GM23338 (cell line): ENCODE results near the gene FREY1. TPM values are rescaled to one million over a fixed set of nuclear protein-coding genes. Genes with fewer than 3 reads are reported as not detected.

Experiments
- ATAC-seq: fragments of 200-7000 bp; cut with Tn5 transposase; 3 replicates; pipeline ENCODE4 v1.9.1; 2020
- DNase-seq: peaks from one replicate; pipeline ENCODE4 v3.0.0-alpha.2; 2015; ENCODE audit warnings: low spot score
- H2AFZ ChIP-seq: fragments of 200-600 bp; sonication (generic); 2 replicates; pipeline ENCODE4 v1.8.0; 2016; ENCODE audit warnings: antibody characterized with exemption, mild to moderate bottlenecking, moderate library complexity
- H3F3A ChIP-seq: fragments of 200-600 bp; sonication (generic); replicated peaks from 2 replicates; pipeline ENCODE4 v1.8.0; 2017; ENCODE audit warnings: antibody characterized with exemption, mixed run types, low read depth
- H3K27ac ChIP-seq: fragments of 200-600 bp; sonication (generic); 2 replicates; pipeline ENCODE4 v1.6.1; 2016; ENCODE audit warnings: low read depth
- H3K27me3 ChIP-seq: fragments of 200-600 bp; sonication (generic); 2 replicates; pipeline ENCODE4 v1.8.0; 2016; ENCODE audit warnings: mild to moderate bottlenecking, mixed run types, moderate library complexity; ENCODE audit not compliant: insufficient read depth
- H3K36me3 ChIP-seq: fragments of 200-600 bp; sonication (generic); 2 replicates; pipeline ENCODE4 v1.8.0; 2016; ENCODE audit warnings: mild to moderate bottlenecking; ENCODE audit not compliant: insufficient read depth
- H3K4me1 ChIP-seq: fragments of 200-600 bp; sonication (generic); 2 replicates; pipeline ENCODE4 v1.8.0; 2016; ENCODE audit warnings: mild to moderate bottlenecking, moderate library complexity; ENCODE audit not compliant: insufficient read depth
- H3K4me2 ChIP-seq: fragments of 200-600 bp; sonication (generic); 2 replicates; pipeline ENCODE4 v1.7.1; 2017; ENCODE audit warnings: mixed run types
- H3K4me3 ChIP-seq: fragments of 200-600 bp; sonication (generic); 2 replicates; pipeline ENCODE4 v1.6.1; 2016; ENCODE audit warnings: mixed run types
- H3K79me2 ChIP-seq: fragments of 200-600 bp; sonication (generic); replicated peaks from 2 replicates; pipeline ENCODE4 v1.8.0; 2017; ENCODE audit warnings: mild to moderate bottlenecking; ENCODE audit not compliant: insufficient read depth
- H3K9me2 ChIP-seq: fragments of 200-600 bp; sonication (generic); 2 replicates; pipeline ENCODE4 v1.8.0; 2017; ENCODE audit not compliant: insufficient read depth
- H4K20me1 ChIP-seq: fragments of 200-600 bp; sonication (generic); replicated peaks from 2 replicates; pipeline ENCODE4 v1.8.0; 2017; ENCODE audit warnings: mild to moderate bottlenecking; ENCODE audit not compliant: insufficient read depth
- H3K27ac Mint-ChIP-seq: 2 replicates; pipeline ENCODE4 v1.8.0; 2020; ENCODE audit warnings: inconsistent platforms, mild to moderate bottlenecking, moderate library complexity, mixed read lengths
- H3K27me3 Mint-ChIP-seq: 3 replicates; pipeline ENCODE4 v1.8.0; 2022; ENCODE audit warnings: low read depth, mild to moderate bottlenecking, moderate library complexity, mixed read lengths, inconsistent platforms; ENCODE audit not compliant: insufficient read depth, poor library complexity
- H3K36me3 Mint-ChIP-seq: 3 replicates; pipeline ENCODE4 v1.8.0; 2021; ENCODE audit warnings: low read depth, mild to moderate bottlenecking, inconsistent platforms, moderate library complexity, mixed read lengths
- H3K4me1 Mint-ChIP-seq: 3 replicates; pipeline ENCODE4 v1.8.0; 2020; ENCODE audit warnings: mild to moderate bottlenecking, inconsistent platforms, mixed read lengths
- H3K4me3 Mint-ChIP-seq: 3 replicates; pipeline ENCODE4 v1.8.0; 2021; ENCODE audit warnings: moderate library complexity, mild to moderate bottlenecking, inconsistent platforms, mixed read lengths
- H3K9me3 Mint-ChIP-seq: 3 replicates; pipeline ENCODE4 v1.8.0; 2020; ENCODE audit warnings: moderate library complexity, mild to moderate bottlenecking, inconsistent platforms, mixed read lengths
- CREB1 ChIP-seq: fragments of 250-450 bp; sonication (Bioruptor Pico); IDR thresholded peaks from 2 replicates; pipeline ENCODE4 v1.5.0; 2020; ENCODE audit warnings: low read depth, mild to moderate bottlenecking, moderate library complexity
- ETS1 ChIP-seq: IDR thresholded peaks from 2 replicates; pipeline ENCODE4 v1.6.1; 2016; ENCODE audit warnings: antibody characterized with exemption
- EZH2phosphoT487 ChIP-seq: fragments of 200-600 bp; sonication (generic); IDR thresholded peaks from one replicate; pipeline ENCODE4 v1.8.1; 2018; ENCODE audit warnings: antibody characterized with exemption; ENCODE audit not compliant: unreplicated experiment
- JUNB ChIP-seq: IDR thresholded peaks from one replicate; pipeline ENCODE4 v1.6.1; 2016; ENCODE audit warnings: antibody characterized with exemption; ENCODE audit not compliant: unreplicated experiment
- STAT1 ChIP-seq: IDR thresholded peaks from one replicate; pipeline ENCODE4 v1.6.1; 2016; ENCODE audit warnings: antibody characterized with exemption; ENCODE audit not compliant: unreplicated experiment
- ZNF462 ChIP-seq: fragments of 250-450 bp; sonication (Bioruptor Pico); IDR thresholded peaks from 2 replicates; pipeline ENCODE4 v1.5.0; 2020; ENCODE audit warnings: mild to moderate bottlenecking, moderate library complexity
- polyA plus RNA-seq: library from polyadenylated mRNA; unstranded; fragments of >200 nt; fragmentation: Nextera tagmentation; extraction: Ambion mirVana; gene quantifications from 2 replicates; pipeline ENCODE4 v1.2.1, GENCODE V29; 2016
- total RNA-seq: library from RNA; depleted of rRNA; stranded (reverse); fragments of >200 nt; shearing (Covaris generic); gene quantifications from 2 replicates; pipeline ENCODE4 v1.2.3, GENCODE V29; 2014

Gene FREY1
- total and polyA plus RNA-seq, 2 experiments from 2014 or later = 1.1 TPM; not detected in 1

GRCh38 chr11:45904309-45904915 lies 2.7 kb downstream of the FREY1 start (continued):
- no peak for TF ChIP-seq ZNF462 (CRISPR knock-in tag)

- Mint-ChIP-seq H3K27me3 (peaks cover 22% of the 10 kb centered on the region), H3K27ac (no peak overlapping the region), H3K9me3 (no peaks in the 10 kb centered on the region), H3K36me3 (peaks cover 19% of the 10 kb centered on the region), H3K4me3 (no peak overlapping the region), H3K4me1 (peaks cover 14% of the 10 kb centered on the region)
- H3K4me1 ChIP-seq = peaks cover 6% of the 10 kb centered on the region; the same call in 1 of the 2 replicates
- no peaks in the 10 kb centered on the region for H3K9me2 ChIP-seq
- H3K4me2 ChIP-seq = no peak overlapping the region
- no peaks in the 10 kb centered on the region; the same call in 1 of the 2 replicates for H3K79me2 ChIP-seq
- peaks cover 6% of the 10 kb centered on the region for H4K20me1 ChIP-seq
- ATAC-seq = no peak
- DNase-seq = no peak
- no peak overlapping the region for H2AFZ ChIP-seq
- no peak overlapping the region for H3K27ac ChIP-seq
- H3K27me3 ChIP-seq = peaks cover 3% of the 10 kb centered on the region; the same call in 1 of the 2 replicates
- no peaks in the 10 kb centered on the region for H3F3A ChIP-seq
- H3K36me3 ChIP-seq = no peaks in the 10 kb centered on the region
- no peak overlapping the region for H3K4me3 ChIP-seq
- TF ChIP-seq ZNF462 (CRISPR knock-in tag) (no peak), CREB1 (no peak), EZH2phosphoT487 (no peak), STAT1 (no peak), JUNB (no peak), ETS1 (no peak)
Measured at GRCh38 chr11:45902452-45903380, 4.4 kb downstream of the FREY1 start.
